PC-3 (cell line): Measurements from ENCODE around the gene LTF. TPM values are rescaled to one million over a fixed set of nuclear protein-coding genes. Genes with fewer than 3 reads are reported as not detected.

Experiments
- ATAC-seq: fragments of 200-7000 bp; cut with Tn5 transposase; 2 replicates; pipeline ENCODE4 v1.9.1; 2020; ENCODE audit warnings: mild to moderate bottlenecking, moderate library complexity
- BruUV-seq: library from RNA; stranded (reverse); fragments of 400-500 nt; replicated peaks from 2 replicates; lab custom pipeline; 2021; lab: Mats Ljungman, UMichigan
- CTCF ChIA-PET: fragments of 300-600 bp; sonication (Branson Sonifier 250); formaldehyde crosslinking; loops from one replicate; lab custom pipeline; 2022; ENCODE audit warnings: antibody characterized with exemption; lab: Charles Lee
- POLR2A ChIA-PET: fragments of 300-600 bp; sonication (Branson Sonifier 250); formaldehyde crosslinking; loops from one replicate; lab custom pipeline; 2022; ENCODE audit warnings: antibody characterized with exemption; ENCODE audit not compliant: unreplicated experiment; lab: Charles Lee
- DNase-seq: peaks from one replicate; pipeline ENCODE4 v3.0.0-alpha.2; 2015
- H2AFZ ChIP-seq: fragments of 300-600 bp; sonication (generic); 2 replicates; pipeline ENCODE4 v1.6.0; 2016; ENCODE audit warnings: antibody characterized with exemption, low read length
- H3F3A ChIP-seq: fragments of 300-600 bp; sonication (generic); one replicate; pipeline ENCODE4 v1.6.0; 2017; ENCODE audit warnings: antibody characterized with exemption, low read length, control low read depth, mild to moderate bottlenecking; ENCODE audit not compliant: unreplicated experiment
- H3K27ac ChIP-seq: fragments of 300-600 bp; sonication (generic); 2 replicates; pipeline ENCODE4 v1.5.1; 2016; ENCODE audit warnings: mild to moderate bottlenecking, low read length
- H3K27me3 ChIP-seq: fragments of 300-600 bp; sonication (generic); 2 replicates; pipeline ENCODE4 v1.6.1; 2016; ENCODE audit warnings: low read length, mixed read lengths
- H3K36me3 ChIP-seq: fragments of 300-600 bp; sonication (generic); 2 replicates; pipeline ENCODE4 v1.6.1; 2016; ENCODE audit warnings: low read depth, mixed run types, low read length, mixed read lengths
- H3K4me1 ChIP-seq: fragments of 300-600 bp; sonication (generic); 2 replicates; pipeline ENCODE4 v1.5.1; 2016; ENCODE audit warnings: low read length; ENCODE audit not compliant: insufficient read depth
- H3K4me2 ChIP-seq: fragments of 300-600 bp; sonication (generic); 2 replicates; pipeline ENCODE4 v1.6.0; 2016; ENCODE audit warnings: low read length
- H3K4me3 ChIP-seq: fragments of 300-600 bp; sonication (generic); 2 replicates; pipeline ENCODE4 v1.5.1; 2016; ENCODE audit warnings: mild to moderate bottlenecking, low read length, mixed read lengths
- H3K79me2 ChIP-seq: fragments of 300-600 bp; sonication (generic); 2 replicates; pipeline ENCODE4 v1.6.1; 2017; ENCODE audit warnings: low read length, mixed read lengths
- H3K9ac ChIP-seq: fragments of 300-600 bp; sonication (generic); 2 replicates; pipeline ENCODE4 v1.6.0; 2016; ENCODE audit warnings: mild to moderate bottlenecking, low read length
- H3K9me2 ChIP-seq: fragments of 300-600 bp; sonication (generic); replicated peaks from 2 replicates; pipeline ENCODE4 v1.6.1; 2016; ENCODE audit warnings: mixed run types, low read length, mixed read lengths
- H3K9me3 ChIP-seq: fragments of 300-600 bp; sonication (generic); 2 replicates; pipeline ENCODE4 v1.6.1; 2016; ENCODE audit warnings: low read length, mixed read lengths
- H4K20me1 ChIP-seq: fragments of 300-600 bp; sonication (generic); 2 replicates; pipeline ENCODE4 v1.6.1; 2016; ENCODE audit warnings: low read length, mixed read lengths
- EZH2 ChIP-seq: fragments of 300-600 bp; sonication (generic); IDR thresholded peaks from one replicate; pipeline ENCODE4 v1.6.1; 2017; ENCODE audit warnings: antibody characterized with exemption, mild to moderate bottlenecking, low read length; ENCODE audit not compliant: unreplicated experiment
- EZH2phosphoT487 ChIP-seq: fragments of 300-600 bp; sonication (generic); IDR thresholded peaks from 2 replicates; pipeline ENCODE4 v1.6.1; 2018; ENCODE audit warnings: mild to moderate bottlenecking, antibody characterized with exemption, low read length, borderline replicate concordance
- intact Hi-C: fragments of 100-400 bp; cut with micrococcal nuclease; formaldehyde crosslinking; loops from 2 replicates; pipeline ENCODE4 v1.9.0; 2023
- total RNA-seq: library from RNA; depleted of rRNA; stranded (reverse); fragments of >200 nt; gene quantifications from 2 replicates; pipeline ENCODE4 v1.2.3, GENCODE V29; 2014
- TF ChIP-seq, protein P1 (sequence below): fragments of 300-600 bp; sonication (generic); conservative IDR thresholded peaks from 2 replicates; pipeline ENCODE4 v1.5.1; 2017; ENCODE audit warnings: antibody characterized with exemption, low read depth, mild to moderate bottlenecking, low read length

Gene LTF
- total RNA-seq, 1 experiment from 2014 or later, result not detected

GRCh38 chr3:46488735-46489361, 24.1 kb upstream of the LTF start:
- intact Hi-C loops, result loop anchor here (1.0 to 2.0 kb wide), 4 partner anchors 28 to 141 kb away; no protein-coding TSS in a partner anchor
- no peaks in the 10 kb centered on the region for H3K79me2 ChIP-seq
- TF ChIP-seq EZH2, result no peak
- TF ChIP-seq, protein P1, sequence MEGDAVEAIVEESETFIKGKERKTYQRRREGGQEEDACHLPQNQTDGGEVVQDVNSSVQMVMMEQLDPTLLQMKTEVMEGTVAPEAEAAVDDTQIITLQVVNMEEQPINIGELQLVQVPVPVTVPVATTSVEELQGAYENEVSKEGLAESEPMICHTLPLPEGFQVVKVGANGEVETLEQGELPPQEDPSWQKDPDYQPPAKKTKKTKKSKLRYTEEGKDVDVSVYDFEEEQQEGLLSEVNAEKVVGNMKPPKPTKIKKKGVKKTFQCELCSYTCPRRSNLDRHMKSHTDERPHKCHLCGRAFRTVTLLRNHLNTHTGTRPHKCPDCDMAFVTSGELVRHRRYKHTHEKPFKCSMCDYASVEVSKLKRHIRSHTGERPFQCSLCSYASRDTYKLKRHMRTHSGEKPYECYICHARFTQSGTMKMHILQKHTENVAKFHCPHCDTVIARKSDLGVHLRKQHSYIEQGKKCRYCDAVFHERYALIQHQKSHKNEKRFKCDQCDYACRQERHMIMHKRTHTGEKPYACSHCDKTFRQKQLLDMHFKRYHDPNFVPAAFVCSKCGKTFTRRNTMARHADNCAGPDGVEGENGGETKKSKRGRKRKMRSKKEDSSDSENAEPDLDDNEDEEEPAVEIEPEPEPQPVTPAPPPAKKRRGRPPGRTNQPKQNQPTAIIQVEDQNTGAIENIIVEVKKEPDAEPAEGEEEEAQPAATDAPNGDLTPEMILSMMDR, result peak; percentile 100
- no peak for TF ChIP-seq EZH2phosphoT487
- H3K9ac ChIP-seq, result no peak overlapping the region
- DNase-seq, result peak; percentile 98
- peak overlapping the region; percentile 58 for H3K4me2 ChIP-seq
- no peak overlapping the region; the same call in 1 of the 2 replicates for H3K4me3 ChIP-seq
- no peaks in the 10 kb centered on the region for H3K27me3 ChIP-seq
- POLR2A ChIA-PET, result interaction anchor here (0.5 to 0.6 kb wide), 3 partner anchors 39 to 119 kb away, joined by 3 to 4 read pairs (median 3); no protein-coding TSS in a partner anchor
- peaks cover 14% of the 10 kb centered on the region for H3K4me1 ChIP-seq
- peak overlapping the region; percentile 71 for H2AFZ ChIP-seq
- H3K36me3 ChIP-seq, result no peaks in the 10 kb centered on the region
- CTCF ChIA-PET, result interaction anchor here (0.5 to 3.4 kb wide), 24 partner anchors 26 to 1045 kb away, joined by 3 to 112 read pairs (median 4); partner anchors contain the start of genes CCR1 and CCR5
- no peaks in the 10 kb centered on the region for H3K9me3 ChIP-seq
- no peak overlapping the region for H3K27ac ChIP-seq
- H4K20me1 ChIP-seq, result no peaks in the 10 kb centered on the region
- no peaks in the 10 kb centered on the region for H3K9me2 ChIP-seq
- no TSS peak for BruUV-seq
- ATAC-seq, result peak; percentile 96
- no peaks in the 10 kb centered on the region for H3F3A ChIP-seq

GRCh38 chr3:46485779-46486175, 21.1 kb upstream of the LTF start:
- no peak overlapping the region for H3K4me2 ChIP-seq
- no peak overlapping the region for H3K4me3 ChIP-seq
- no TSS peak for BruUV-seq
- H3K9me3 ChIP-seq, result no peaks in the 10 kb centered on the region
- H3F3A ChIP-seq, result no peaks in the 10 kb centered on the region
- POLR2A ChIA-PET, result no interaction called here
- H3K27ac ChIP-seq, result no peak overlapping the region
- no peaks in the 10 kb centered on the region for H3K27me3 ChIP-seq
- CTCF ChIA-PET, result no interaction called here
- intact Hi-C loops, result no loop called here
- no peaks in the 10 kb centered on the region for H3K36me3 ChIP-seq
- no peak overlapping the region for H2AFZ ChIP-seq
- DNase-seq (no peak), ATAC-seq (no peak)
- H3K9me2 ChIP-seq, result no peaks in the 10 kb centered on the region
- no peaks in the 10 kb centered on the region for H4K20me1 ChIP-seq
- no peaks in the 10 kb centered on the region for H3K79me2 ChIP-seq
- TF ChIP-seq EZH2phosphoT487, result no peak
- TF ChIP-seq, protein P1, result no peak
- no peak for TF ChIP-seq EZH2
- H3K9ac ChIP-seq, result no peak overlapping the region
- H3K4me1 ChIP-seq, result peaks cover 14% of the 10 kb centered on the region
